Suprapubic skin (tissue), 3 donors: ENCODE data around the gene FAM171A2.

ENCODE experiments used
- CTCF ChIP-seq, 2 donors: fragments of 200-600 bp in 1 of 2; fragments of 450-650 bp in 1 of 2; sonication (generic) in 1 of 2; IDR thresholded peaks; one replicate each; pipeline ENCODE4 v1.5.1; 2016 to 2019; ENCODE audit warnings: antibody characterized with exemption in 2 of 2, mild to moderate bottlenecking in 1 of 2, moderate library complexity in 1 of 2
- EP300 ChIP-seq: sonication (generic); formaldehyde crosslinking; IDR thresholded peaks from one replicate; pipeline ENCODE4 v1.6.1; 2017; ENCODE audit warnings: antibody characterized with exemption
- POLR2A ChIP-seq, 2 donors: fragments of 450-650 bp; IDR thresholded peaks; one replicate each; pipeline ENCODE4 v1.6.1; 2017; ENCODE audit warnings: antibody characterized with exemption in 2 of 2, mild to moderate bottlenecking in 2 of 2, moderate library complexity in 2 of 2

- TF ChIP-seq POLR2A (IDR thresholded peaks at IDR 0.05) (no peak), CTCF (IDR thresholded peaks at IDR 0.05) (no peak), EP300 (no peak)
These were observed 8.0 kb downstream of the FAM171A2 start for GRCh38 chr17:44355642-44356099.
